ACC112 (cell line): ENCODE results near the gene EPO.

ENCODE experiments used
- H2AFZ ChIP-seq: fragments of 200-600 bp; sonication (generic); one replicate; pipeline ENCODE4 v1.6.0; 2017; ENCODE audit warnings: antibody characterized with exemption, low read length; ENCODE audit not compliant: unreplicated experiment
- H3K27ac ChIP-seq: fragments of 200-600 bp; sonication (generic); 2 replicates; pipeline ENCODE4 v1.5.1; 2014; ENCODE audit warnings: low read depth, mild to moderate bottlenecking, antibody characterized with exemption, low read length, moderate library complexity
- H3K27me3 ChIP-seq: fragments of 200-600 bp; sonication (generic); 2 replicates; pipeline ENCODE4 v1.6.1; 2014; ENCODE audit warnings: mild to moderate bottlenecking, antibody characterized with exemption, low read length, moderate library complexity, mixed read lengths; ENCODE audit not compliant: insufficient read depth
- H3K36me3 ChIP-seq: fragments of 200-600 bp; sonication (generic); 2 replicates; pipeline ENCODE4 v1.6.1; 2016; ENCODE audit warnings: mild to moderate bottlenecking, antibody characterized with exemption, low read length, moderate library complexity, mixed read lengths; ENCODE audit not compliant: insufficient read depth
- H3K4me1 ChIP-seq: fragments of 200-600 bp; sonication (generic); one replicate; pipeline ENCODE4 v1.6.1; 2016; ENCODE audit warnings: low read length, mixed read lengths; ENCODE audit not compliant: insufficient read depth, unreplicated experiment, control insufficient read depth
- H3K4me3 ChIP-seq: fragments of 200-600 bp; sonication (generic); 2 replicates; pipeline ENCODE4 v1.5.1; 2014; ENCODE audit warnings: mild to moderate bottlenecking, low read depth, low read length
- H3K79me2 ChIP-seq: fragments of 200-600 bp; sonication (generic); one replicate; pipeline ENCODE4 v1.6.0; 2016; ENCODE audit warnings: low read length; ENCODE audit not compliant: control insufficient read depth, unreplicated experiment, insufficient read depth

Gene EPO

GRCh38 chr7:100683659-100684533, 36.4 kb upstream of the EPO start:
- no peaks in the 10 kb centered on the region for H3K27me3 ChIP-seq
- peaks cover 5% of the 10 kb centered on the region; the same call in 1 of the 2 replicates for H3K36me3 ChIP-seq
- peaks cover 29% of the 10 kb centered on the region for H3K4me1 ChIP-seq

GRCh38 chr7:100684534-100685042, 35.7 kb upstream of the EPO start:
- peaks cover 5% of the 10 kb centered on the region; the same call in 1 of the 2 replicates for H3K36me3 ChIP-seq
- H3K79me2 ChIP-seq: peaks cover 15% of the 10 kb centered on the region
- H3K4me3 ChIP-seq: no peak overlapping the region
- peaks cover 34% of the 10 kb centered on the region for H3K4me1 ChIP-seq
- no peak overlapping the region for H2AFZ ChIP-seq
- no peaks in the 10 kb centered on the region for H3K27me3 ChIP-seq
- H3K27ac ChIP-seq: no peak overlapping the region

More at GRCh38 chr7:100683659-100684533, 36.4 kb upstream of the EPO start:
- no peak overlapping the region for H3K4me3 ChIP-seq
- peaks cover 8% of the 10 kb centered on the region for H3K79me2 ChIP-seq
- H3K27ac ChIP-seq: no peak overlapping the region
- no peak overlapping the region for H2AFZ ChIP-seq

DNA sequence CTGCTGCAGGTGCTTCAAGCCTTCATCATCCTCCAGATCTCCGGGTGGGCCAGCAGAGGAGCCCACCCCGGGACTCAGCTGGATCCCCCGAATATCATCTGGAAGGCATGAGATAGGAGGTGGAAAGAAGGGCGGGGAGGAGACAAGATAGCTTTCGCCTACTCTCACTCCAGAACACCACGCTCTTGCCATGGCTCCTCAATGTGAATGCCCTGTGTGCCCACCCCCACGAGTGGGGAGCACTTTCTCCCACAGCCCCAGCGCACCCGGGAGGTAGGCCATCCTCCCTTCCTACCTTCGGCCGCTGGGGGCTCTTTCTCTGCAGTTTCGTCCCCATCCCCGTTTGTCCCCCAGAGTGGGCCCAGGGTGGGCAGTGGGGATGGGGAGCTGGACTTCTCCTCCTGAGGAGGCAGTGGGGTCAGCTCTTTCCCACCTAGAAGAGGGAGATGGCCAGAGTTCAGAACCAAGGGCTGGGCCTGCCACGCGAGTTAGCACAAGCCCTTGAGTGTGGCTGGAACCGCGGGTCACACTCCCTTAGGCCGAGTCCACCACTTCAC, 35.1 kb upstream of the EPO start:
- Histone ChIP-seq H3K27ac (no peak overlapping the region), H3K79me2 (peaks cover 20% of the 10 kb centered on the region), H3K4me1 (peaks cover 36% of the 10 kb centered on the region), H3K36me3 (peaks cover 5% of the 10 kb centered on the region; the same call in 1 of the 2 replicates), H3K4me3 (no peak overlapping the region), H2AFZ (no peak overlapping the region), H3K27me3 (no peaks in the 10 kb centered on the region)

DNA sequence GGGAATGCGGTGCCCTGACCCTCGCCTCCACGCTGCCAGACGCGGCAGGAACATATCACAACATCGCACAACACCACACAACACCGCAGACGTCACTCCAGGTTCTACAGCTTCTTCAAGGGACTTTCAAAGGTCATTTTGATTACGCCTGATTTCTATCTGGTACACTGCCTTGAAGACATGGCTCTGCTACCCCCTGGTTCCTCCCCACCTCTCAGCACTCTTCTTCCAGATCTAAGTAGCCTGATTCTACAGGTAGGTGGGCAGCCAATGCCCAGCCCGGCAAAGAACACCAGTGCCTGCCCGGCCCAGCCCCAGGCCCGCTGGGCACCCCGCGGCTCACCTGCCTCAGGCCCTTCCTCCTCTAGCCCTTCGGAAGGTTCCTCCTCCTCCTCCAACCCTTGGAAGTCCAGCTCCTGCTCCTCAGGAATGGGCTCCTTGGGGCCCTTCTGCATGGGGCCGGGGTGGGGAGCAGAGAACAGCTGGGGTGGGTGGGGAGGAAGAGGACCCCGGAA, 34.6 kb upstream of the EPO start:
- no peak overlapping the region for H3K4me3 ChIP-seq
- H2AFZ ChIP-seq: no peak overlapping the region
- peaks cover 31% of the 10 kb centered on the region for H3K4me1 ChIP-seq
- H3K27ac ChIP-seq: no peak overlapping the region
- H3K36me3 ChIP-seq: peaks cover 5% of the 10 kb centered on the region; the same call in 1 of the 2 replicates
- H3K79me2 ChIP-seq: peaks cover 25% of the 10 kb centered on the region
- H3K27me3 ChIP-seq: no peaks in the 10 kb centered on the region

- Histone ChIP-seq H3K36me3 (peaks cover 5% of the 10 kb centered on the region; the same call in 1 of the 2 replicates), H3K4me1 (peaks cover 33% of the 10 kb centered on the region), H3K27me3 (no peaks in the 10 kb centered on the region), H2AFZ (no peak overlapping the region), H3K27ac (no peak overlapping the region), H3K4me3 (no peak overlapping the region), H3K79me2 (peaks cover 31% of the 10 kb centered on the region)
Observed at GRCh38 chr7:100686201-100686821, 34.0 kb upstream of the EPO start.

DNA sequence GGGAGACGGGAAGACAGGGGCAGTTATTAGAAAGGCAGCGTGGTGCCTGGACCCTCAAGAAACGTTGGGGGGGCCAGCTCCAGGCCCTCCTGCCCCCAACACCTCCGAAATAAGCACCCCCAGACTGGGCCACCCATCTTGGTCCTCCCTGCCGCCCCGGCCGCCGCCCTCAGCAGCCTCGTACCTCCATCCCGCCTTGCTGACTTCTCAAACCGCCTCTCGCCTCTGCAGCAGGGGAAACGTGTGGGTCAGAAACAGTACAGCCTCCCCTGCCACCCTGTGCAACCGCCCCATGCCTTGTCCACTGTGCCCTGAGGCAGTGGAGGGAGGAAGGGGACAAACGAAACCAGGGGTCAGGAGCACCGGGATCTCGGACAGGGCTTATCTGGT, 33.5 kb upstream of the EPO start:
- H3K79me2 ChIP-seq: peaks cover 36% of the 10 kb centered on the region
- no peak overlapping the region for H3K27ac ChIP-seq
- H3K4me1 ChIP-seq: peaks cover 34% of the 10 kb centered on the region
- H3K36me3 ChIP-seq: peaks cover 3% of the 10 kb centered on the region; the same call in 1 of the 2 replicates
- no peak overlapping the region for H3K4me3 ChIP-seq
- H3K27me3 ChIP-seq: no peaks in the 10 kb centered on the region
- no peak overlapping the region for H2AFZ ChIP-seq

DNA sequence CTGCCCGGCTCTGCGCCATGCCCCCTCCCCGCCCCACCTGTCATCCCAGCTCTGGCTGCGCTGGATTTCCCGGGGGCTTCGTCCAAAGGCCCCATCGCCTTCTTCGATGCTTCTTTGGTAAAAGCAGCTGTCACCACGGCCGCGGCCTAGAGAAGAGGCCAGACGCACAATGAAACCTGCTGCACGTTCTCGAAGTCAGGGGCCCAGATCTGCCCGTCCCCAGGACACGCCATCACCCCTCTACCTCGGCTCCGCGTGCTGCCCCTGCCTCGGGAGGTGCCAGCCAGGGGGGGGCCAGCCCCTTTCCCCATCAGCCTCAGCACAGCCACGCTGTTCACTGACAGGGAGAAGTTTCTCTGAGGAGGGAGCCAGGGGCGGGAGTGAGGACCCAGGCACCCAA, 33.0 kb upstream of the EPO start:
- H3K27me3 ChIP-seq: no peaks in the 10 kb centered on the region
- no peak overlapping the region for H2AFZ ChIP-seq
- no peak overlapping the region for H3K27ac ChIP-seq
- H3K79me2 ChIP-seq: peaks cover 41% of the 10 kb centered on the region
- no peak overlapping the region for H3K4me3 ChIP-seq
- no peaks in the 10 kb centered on the region; the same call in 1 of the 2 replicates for H3K36me3 ChIP-seq
- peaks cover 35% of the 10 kb centered on the region for H3K4me1 ChIP-seq

DNA sequence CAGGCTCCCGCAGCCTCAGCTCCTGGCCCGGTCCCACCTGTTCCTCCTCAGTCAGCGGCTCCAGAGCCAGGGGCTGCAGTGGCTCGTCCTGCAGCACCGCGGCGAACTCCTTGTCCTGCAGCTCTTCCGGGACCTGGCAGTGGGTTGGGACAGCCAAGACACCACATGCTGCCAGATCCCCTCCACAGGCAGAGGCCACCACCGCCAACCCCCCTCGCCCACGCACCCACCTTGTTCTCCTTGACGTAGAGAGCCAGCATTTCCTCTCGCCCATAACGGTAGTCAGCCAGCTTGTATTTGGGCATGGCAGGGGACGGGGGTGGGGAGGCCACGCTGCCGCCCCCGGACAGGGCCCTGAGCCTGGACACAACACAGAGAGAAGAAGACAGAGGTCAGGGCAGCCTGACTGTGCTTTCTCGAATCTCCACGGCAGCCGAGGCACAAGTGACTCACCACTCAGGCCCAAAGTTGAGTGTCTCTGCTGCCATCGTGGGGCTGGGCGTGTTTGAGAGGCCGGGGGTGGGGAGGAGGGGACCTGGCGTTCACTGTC, 32.4 kb upstream of the EPO start:
- Histone ChIP-seq H3K4me1 (peaks cover 34% of the 10 kb centered on the region), H3K4me3 (no peak overlapping the region), H3K27ac (no peak overlapping the region), H3K36me3 (no peaks in the 10 kb centered on the region; the same call in 1 of the 2 replicates), H3K79me2 (peaks cover 47% of the 10 kb centered on the region), H2AFZ (no peak overlapping the region), H3K27me3 (no peaks in the 10 kb centered on the region)

GRCh38 chr7:100688326-100688860, 31.9 kb upstream of the EPO start:
- Histone ChIP-seq H3K27me3 (no peaks in the 10 kb centered on the region), H2AFZ (no peak overlapping the region), H3K36me3 (no peaks in the 10 kb centered on the region; the same call in 1 of the 2 replicates), H3K4me3 (no peak overlapping the region), H3K4me1 (peaks cover 34% of the 10 kb centered on the region), H3K79me2 (peaks cover 52% of the 10 kb centered on the region), H3K27ac (no peak overlapping the region)
